Small intestine (tissue), 7 donors: Measurements from ENCODE around the gene SLK. TPM values are rescaled to one million over a fixed set of nuclear protein-coding genes. Genes with fewer than 3 reads are reported as not detected.

ENCODE experiments used
- DNase-seq, 2 donors: peaks; one replicate each; pipeline versions ENCODE4 v3.0.0 to v3.0.0-alpha.2; 2013
- FAIRE-seq: peaks from 2 replicates; lab custom pipeline; 2012; peaks lifted over from hg19 to GRCh38; lab: Jason Lieb, UNC
- H3K27ac ChIP-seq, 3 donors: one replicate each; pipeline ENCODE4 v1.5.1; 2013; ENCODE audit warnings: low read length in 2 of 3, mild to moderate bottlenecking in 2 of 3, control low read depth in 1 of 3, inconsistent platforms in 1 of 3, low read depth in 1 of 3, moderate library complexity in 1 of 3
- H3K27me3 ChIP-seq, 3 donors: one replicate each; pipeline ENCODE4 v1.6.1; 2013; ENCODE audit warnings: low read length in 3 of 3, inconsistent platforms in 1 of 3; ENCODE audit not compliant: control insufficient read depth in 3 of 3, insufficient read depth in 3 of 3
- H3K36me3 ChIP-seq, 3 donors: one replicate each; pipeline ENCODE4 v1.6.1; 2013; ENCODE audit warnings: low read length in 3 of 3, inconsistent platforms in 1 of 3, low read depth in 1 of 3, mild to moderate bottlenecking in 1 of 3, moderate library complexity in 1 of 3; ENCODE audit not compliant: control insufficient read depth in 3 of 3, insufficient read depth in 2 of 3
- H3K4me1 ChIP-seq, 3 donors: one replicate each; pipeline ENCODE4 v1.6.1; 2013; ENCODE audit warnings: low read length in 2 of 3, inconsistent platforms in 1 of 3, low read depth in 1 of 3, mild to moderate bottlenecking in 1 of 3, moderate library complexity in 1 of 3; ENCODE audit not compliant: control insufficient read depth in 3 of 3, insufficient read depth in 2 of 3
- H3K4me3 ChIP-seq, 3 donors: one replicate each; pipeline ENCODE4 v1.5.1; 2013; ENCODE audit warnings: low read length in 3 of 3, control low read depth in 1 of 3, inconsistent platforms in 1 of 3, low read depth in 1 of 3, mild to moderate bottlenecking in 1 of 3, moderate library complexity in 1 of 3
- H3K9me3 ChIP-seq, 2 donors: one replicate each; pipeline ENCODE4 v1.6.1; 2013; ENCODE audit warnings: low read depth in 1 of 2, low read length in 1 of 2; ENCODE audit not compliant: control insufficient read depth in 2 of 2, insufficient read depth in 1 of 2
- WGBS, 3 donors: extraction: QIAGEN DNeasy Blood & Tissue Kit; methylation state at CpG; one replicate each; pipeline ENCODE4 v1.1.7; 2013; 5-methylcytosine and 5-hydroxymethylcytosine counted together
- polyA plus RNA-seq, 4 donors: library from polyadenylated mRNA; stranded (reverse) in 3 of 4; unstranded in 1 of 4; fragments of 200-250 nt in 3 of 4; fragments of 120-200 nt in 1 of 4; gene quantifications; one replicate each; pipeline versions ENCODE4 v1.2.1 to v1.2.3, GENCODE V29; 2013
- donor health status: healthy with polysubstance abuse.
- donor health status: control.
- donor health status: control.
- donor health status: Bipolar disorder and iron deficiency.
- donor health status: healthy.

SLK gene
- polyA plus RNA-seq, 4 donors = 11.2 to 33.0 (median 14.3) TPM

GRCh38 chr10:103969436-103969835 is 2.5 kb downstream of the SLK start:
- no peaks in the 10 kb centered on the region for H3K36me3 ChIP-seq
- DNase-seq (no peak), FAIRE-seq (no peak)
- peaks cover 0 to 6% (median 3%) of the 10 kb centered on the region in 3 donors for H3K4me1 ChIP-seq
- no peaks in the 10 kb centered on the region for H3K27me3 ChIP-seq
- 5 to 10% (median 6%) methylated on average over 4 of the region's 4 CpGs for WGBS, 3 donors
- H3K4me3 ChIP-seq = peak overlapping the region; percentile 2 to 77 (median 76)
- H3K9me3 ChIP-seq = no peaks in the 10 kb centered on the region
- H3K27ac ChIP-seq = peak overlapping the region in 1 of 3 donors; percentile 32

- peak overlapping the region in 2 of 3 donors; percentile 76 to 77 for H3K4me3 ChIP-seq
- H3K27ac ChIP-seq = peak overlapping the region in 1 of 3 donors; percentile 32
- H3K4me1 ChIP-seq = peaks cover 0 to 6% (median 3%) of the 10 kb centered on the region in 3 donors
- H3K27me3 ChIP-seq = no peaks in the 10 kb centered on the region
- H3K9me3 ChIP-seq = no peaks in the 10 kb centered on the region
- no peaks in the 10 kb centered on the region for H3K36me3 ChIP-seq
- FAIRE-seq (no peak), DNase-seq (peak in 1 of 2 donors; percentile 10)
- WGBS, 3 donors = 21 to 43% (median 35%) methylated on average over 2 of the region's 2 CpGs
These were observed 3.1 kb downstream of the SLK start for GRCh38 chr10:103969857-103970627.

GRCh38 chr10:103975169-103975568 is 8.2 kb downstream of the SLK start:
- Histone ChIP-seq H3K27me3 (no peaks in the 10 kb centered on the region), H3K4me1 (peaks cover 0 to 2% (median 0%) of the 10 kb centered on the region in 3 donors), H3K4me3 (no peak overlapping the region), H3K36me3 (no peaks in the 10 kb centered on the region), H3K27ac (no peak overlapping the region), H3K9me3 (no peaks in the 10 kb centered on the region)
- DNase-seq (no peak), FAIRE-seq (no peak)
- whole genome bisulfite sequencing, 3 donors = 74 to 92% (median 79%) methylated on average over 1 of the region's 1 CpG

- FAIRE-seq = no peak
- H3K27me3 ChIP-seq = no peaks in the 10 kb centered on the region
- no peak for DNase-seq
- no peak overlapping the region for H3K4me3 ChIP-seq
- no peaks in the 10 kb centered on the region for H3K36me3 ChIP-seq
- no peak overlapping the region for H3K27ac ChIP-seq
- H3K9me3 ChIP-seq = no peaks in the 10 kb centered on the region
- WGBS, 3 donors = 74 to 96% (median 95%) methylated on average over 2 of the region's 2 CpGs
- H3K4me1 ChIP-seq = peaks cover 0 to 2% (median 0%) of the 10 kb centered on the region in 3 donors
These were observed 10.3 kb downstream of the SLK start for GRCh38 chr10:103977204-103977603.

GRCh38 chr10:103979530-103979929 is 12.6 kb downstream of the SLK start:
- no peak overlapping the region for H3K4me3 ChIP-seq
- no peaks in the 10 kb centered on the region for H3K9me3 ChIP-seq
- no peaks in the 10 kb centered on the region for H3K27me3 ChIP-seq
- FAIRE-seq (no peak), DNase-seq (no peak)
- 81 to 87% (median 86%) methylated on average over 2 of the region's 2 CpGs for WGBS, 3 donors
- H3K4me1 ChIP-seq = peaks cover 0 to 9% (median 7%) of the 10 kb centered on the region in 3 donors
- no peak overlapping the region for H3K27ac ChIP-seq
- no peaks in the 10 kb centered on the region for H3K36me3 ChIP-seq

GRCh38 chr10:103980288-103980906 is 13.5 kb downstream of the SLK start:
- WGBS, 3 donors = 73 to 76% (median 75%) methylated on average over 6 of the region's 6 CpGs
- FAIRE-seq = no peak
- no peaks in the 10 kb centered on the region for H3K27me3 ChIP-seq
- peaks cover 0 to 9% (median 7%) of the 10 kb centered on the region in 3 donors for H3K4me1 ChIP-seq
- no peaks in the 10 kb centered on the region for H3K36me3 ChIP-seq
- H3K9me3 ChIP-seq = no peaks in the 10 kb centered on the region
- DNase-seq = no peak
- no peak overlapping the region for H3K27ac ChIP-seq
- H3K4me3 ChIP-seq = no peak overlapping the region

GRCh38 chr10:103982639-103983038 is 15.7 kb downstream of the SLK start:
- peak in 1 of 2 donors; percentile 10 for DNase-seq
- FAIRE-seq = no peak
- Histone ChIP-seq H3K4me3 (no peak overlapping the region), H3K9me3 (no peaks in the 10 kb centered on the region), H3K27ac (no peak overlapping the region), H3K27me3 (no peaks in the 10 kb centered on the region), H3K4me1 (peaks cover 0 to 9% (median 5%) of the 10 kb centered on the region in 3 donors), H3K36me3 (peaks cover 0 to 3% (median 0%) of the 10 kb centered on the region in 3 donors)
- WGBS, 3 donors = 93 to 95% (median 93%) methylated on average over 4 of the region's 4 CpGs

GRCh38 chr10:103983367-103983911 is 16.5 kb downstream of the SLK start:
- DNase-seq (peak; percentile 40 to 62), FAIRE-seq (no peak)
- Histone ChIP-seq H3K4me1 (peaks cover 0 to 9% (median 5%) of the 10 kb centered on the region in 3 donors), H3K27ac (peak overlapping the region; percentile 11 to 72 (median 43)), H3K4me3 (no peak overlapping the region), H3K36me3 (peaks cover 0 to 3% (median 0%) of the 10 kb centered on the region in 3 donors), H3K9me3 (no peaks in the 10 kb centered on the region), H3K27me3 (no peaks in the 10 kb centered on the region)
- 18 to 23% (median 21%) methylated on average over 4 of the region's 4 CpGs for WGBS, 3 donors
